HG03432 (cell line): Measurements from ENCODE around the gene CFAP61.
"Not testable (repeated sequence)": the region's sequence is repeated elsewhere in the genome, so short reads cannot be mapped to it uniquely, and the experiment has no call there.

Experiments
- ATAC-seq: cut with Tn5 transposase; IDR thresholded peaks from one replicate; pipeline ENCODE4 v1.9.1; 2021; ENCODE audit warnings: mild to moderate bottlenecking, moderate library complexity; ENCODE audit not compliant: unreplicated experiment

Gene CFAP61

GRCh38 chr20:20304942-20305341 is 252.6 kb downstream of the CFAP61 start:
- ATAC-seq, result no peak

- ATAC-seq, result no peak
Observed at GRCh38 chr20:20312562-20312961, 260.2 kb downstream of the CFAP61 start.

GRCh38 chr20:20317195-20317594 is 264.9 kb downstream of the CFAP61 start:
- peak; percentile 94 for ATAC-seq

GRCh38 chr20:20317621-20318364 is 265.5 kb downstream of the CFAP61 start:
- peak; percentile 38 for ATAC-seq

GRCh38 chr20:20318365-20319161 is 266.2 kb downstream of the CFAP61 start:
- ATAC-seq, result no peak

GRCh38 chr20:20321134-20321533 is 268.8 kb downstream of the CFAP61 start:
- ATAC-seq, result no peak

- no peak for ATAC-seq
Observed at GRCh38 chr20:20321917-20322316, 269.6 kb downstream of the CFAP61 start.

- ATAC-seq, result no peak
Observed at GRCh38 chr20:20322912-20323311, 270.6 kb downstream of the CFAP61 start.

GRCh38 chr20:20327746-20328145 is 275.4 kb downstream of the CFAP61 start:
- no peak for ATAC-seq

GRCh38 chr20:20329564-20329963 is 277.2 kb downstream of the CFAP61 start:
- ATAC-seq, result no peak

- ATAC-seq, result no peak
Observed at GRCh38 chr20:20331156-20331555, 278.8 kb downstream of the CFAP61 start.

- no peak for ATAC-seq
Observed at GRCh38 chr20:20331817-20332216, 279.5 kb downstream of the CFAP61 start.

- ATAC-seq, result peak; percentile 26
Observed at GRCh38 chr20:20333866-20334265, 281.5 kb downstream of the CFAP61 start.

- ATAC-seq, result peak; percentile 99
Observed at GRCh38 chr20:20334489-20334888, 282.2 kb downstream of the CFAP61 start.

- ATAC-seq, result no peak
Observed at GRCh38 chr20:20338133-20338730, 285.9 kb downstream of the CFAP61 start.

GRCh38 chr20:20340443-20340842 is 288.1 kb downstream of the CFAP61 start:
- no peak for ATAC-seq

- no peak for ATAC-seq
Observed at GRCh38 chr20:20341371-20341770, 289.0 kb downstream of the CFAP61 start.

- ATAC-seq, result no peak
Observed at GRCh38 chr20:20342066-20342465, 289.7 kb downstream of the CFAP61 start.

- ATAC-seq, result no peak
Observed at GRCh38 chr20:20343932-20344331, 291.6 kb downstream of the CFAP61 start.

GRCh38 chr20:20344476-20344875 is 292.1 kb downstream of the CFAP61 start:
- no peak for ATAC-seq

- ATAC-seq, result no peak
Observed at GRCh38 chr20:20353576-20353975, 301.2 kb downstream of the CFAP61 start.

GRCh38 chr20:20355503-20355902 is 303.2 kb downstream of the CFAP61 start:
- not testable (repeated sequence) for ATAC-seq
